K562 (cell line): ENCODE data around the gene VPS33B. TPM values are rescaled to one million over a fixed set of nuclear protein-coding genes. Genes with fewer than 3 reads are reported as not detected.

Experiments
- EHMT2 ChIP-seq: fragments of 450-650 bp; IDR thresholded peaks from 2 replicates; pipeline ENCODE4 v1.6.1; 2018; ENCODE audit warnings: antibody characterized with exemption
- ETS1 ChIP-seq: conservative IDR thresholded peaks from 2 replicates; pipeline ENCODE4 v1.6.1; 2011; ENCODE audit warnings: low read depth, mild to moderate bottlenecking, low read length; ENCODE audit not compliant: control insufficient read depth
- PRDM10 ChIP-seq: fragments of 450-650 bp; IDR thresholded peaks from 2 replicates; pipeline ENCODE4 v1.6.1; 2018; ENCODE audit not compliant: partially characterized antibody
- PRPF4 ChIP-seq: fragments of 200-400 bp; formaldehyde crosslinking; IDR thresholded peaks from one replicate; pipeline ENCODE4 v1.6.1; 2017; ENCODE audit warnings: low read length, low read depth, mild to moderate bottlenecking; ENCODE audit not compliant: insufficient read depth, poor library complexity, severe bottlenecking
- RBM14 ChIP-seq: fragments of 200-400 bp; formaldehyde crosslinking; IDR thresholded peaks from 2 replicates; pipeline ENCODE4 v1.6.1; 2018; ENCODE audit warnings: low read depth, mild to moderate bottlenecking, low read length, moderate library complexity, borderline replicate concordance; ENCODE audit not compliant: insufficient read depth
- TAF15 ChIP-seq: fragments of 200-400 bp; formaldehyde crosslinking; IDR thresholded peaks from 2 replicates; pipeline ENCODE4 v1.6.1; 2017; ENCODE audit warnings: mild to moderate bottlenecking, low read depth, low read length, moderate library complexity
- TCF3 ChIP-seq: sonication (generic); formaldehyde crosslinking; IDR thresholded peaks from 2 replicates; pipeline ENCODE4 v1.4.0; 2020; ENCODE audit warnings: mild to moderate bottlenecking, missing genetic modification reagents
- U2AF2 ChIP-seq: fragments of 200-400 bp; formaldehyde crosslinking; optimal IDR thresholded peaks from 2 replicates; pipeline ENCODE3; 2017; ENCODE audit warnings: low read depth, mild to moderate bottlenecking, low read length
- XRCC5 ChIP-seq: fragments of 200-400 bp; formaldehyde crosslinking; IDR thresholded peaks from 2 replicates; pipeline ENCODE4 v1.6.1; 2017; ENCODE audit warnings: low read depth, mild to moderate bottlenecking, low read length
- ZNF212 ChIP-seq: fragments of 450-650 bp; formaldehyde crosslinking; IDR thresholded peaks from 2 replicates; pipeline ENCODE4 v1.4.0; 2020; ENCODE audit warnings: mild to moderate bottlenecking
- polyA plus RNA-seq, 8 experiments: library from polyadenylated mRNA; depleted of rRNA in 4 of 8; stranded (reverse) in 5 of 8; unstranded in 3 of 8; fragments of >200 nt; fragmentation: Nextera tagmentation in 2 of 8; fragmentation: Illumina TruSeq in 1 of 8; extraction: Ambion mirVana in 2 of 8; extraction: Trizol in 1 of 8; gene quantifications; 2 replicates each; pipeline versions ENCODE4 v1.2.1 to v1.2.3, GENCODE V29; 2011 to 2014; ENCODE audit warnings: inconsistent platforms in 1 of 8, missing spikeins in 1 of 8
- total RNA-seq, 7 experiments: library from RNA; depleted of rRNA in 6 of 7; stranded (reverse); fragments of >200 nt in 6 of 7; fragmentation: Illumina TruSeq in 2 of 7; extraction: Trizol in 2 of 7; gene quantifications; 2 replicates each; pipeline versions ENCODE4 v1.2.1 to v1.2.3, GENCODE V29; 2011 to 2021; ENCODE audit warnings: low replicate concordance in 1 of 7
- TF ChIP-seq, protein P1 (sequence below): fragments of 250-450 bp; sonication (Bioruptor Pico); IDR thresholded peaks from 2 replicates; pipeline ENCODE4 v1.5.0; 2022; ENCODE audit warnings: mild to moderate bottlenecking
- TF ChIP-seq, protein P2 (sequence below): fragments of 250-450 bp; sonication (Bioruptor Pico); IDR thresholded peaks from 2 replicates; pipeline ENCODE4 v1.8.0; 2021; ENCODE audit warnings: moderate library complexity, mild to moderate bottlenecking, inconsistent platforms

VPS33B gene
- total and polyA plus RNA-seq, 9 of the 15 experiments (the other 6 are each of a cell fraction or from before 2014, with no cell fraction given) = 9.4 to 25.5 (median 14.8) TPM

DNA sequence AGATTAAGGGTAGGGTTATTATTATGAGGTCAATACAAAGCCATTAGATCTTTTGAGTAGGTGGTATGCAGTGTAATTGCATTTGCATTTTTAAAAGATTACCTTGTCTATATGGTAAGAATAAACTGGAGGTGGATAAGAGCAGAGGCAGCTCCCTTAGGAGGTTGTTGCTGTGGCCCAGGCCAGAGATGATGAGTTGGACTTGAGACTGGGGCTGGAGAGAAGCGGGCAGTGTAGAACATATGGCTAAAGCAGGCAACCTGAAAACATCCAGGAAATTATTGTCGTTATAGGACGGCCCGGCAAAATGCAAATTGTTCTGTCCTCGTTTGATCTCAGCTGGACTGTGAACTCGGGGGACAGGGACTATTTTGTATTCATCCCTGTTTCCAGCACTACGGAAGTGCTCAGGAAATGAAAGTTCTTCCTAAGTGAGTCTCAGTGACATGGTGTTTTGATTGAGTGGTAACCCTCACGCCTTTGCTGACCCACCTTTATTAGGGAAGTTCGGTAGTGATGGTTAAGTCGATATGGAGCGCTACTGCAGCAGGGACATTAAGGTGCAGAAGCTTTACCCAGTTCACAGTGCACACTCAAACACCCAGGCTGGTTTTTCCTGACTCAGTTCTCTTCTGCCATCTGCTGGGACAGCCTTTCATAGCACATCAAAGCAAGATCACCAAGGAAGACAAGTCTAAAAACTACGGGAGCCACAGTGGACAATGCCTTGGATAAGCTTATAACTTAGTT, 27.2 kb upstream of the VPS33B start (continued):
- no peak for TF ChIP-seq PRDM10
- no peak for TF ChIP-seq RBM14
- 0 out of 2 replicates have a peak, but pooled peaks have one; percentile 12 for TF ChIP-seq TCF3 (CRISPR knock-in tag)
- TF ChIP-seq, protein P1, sequence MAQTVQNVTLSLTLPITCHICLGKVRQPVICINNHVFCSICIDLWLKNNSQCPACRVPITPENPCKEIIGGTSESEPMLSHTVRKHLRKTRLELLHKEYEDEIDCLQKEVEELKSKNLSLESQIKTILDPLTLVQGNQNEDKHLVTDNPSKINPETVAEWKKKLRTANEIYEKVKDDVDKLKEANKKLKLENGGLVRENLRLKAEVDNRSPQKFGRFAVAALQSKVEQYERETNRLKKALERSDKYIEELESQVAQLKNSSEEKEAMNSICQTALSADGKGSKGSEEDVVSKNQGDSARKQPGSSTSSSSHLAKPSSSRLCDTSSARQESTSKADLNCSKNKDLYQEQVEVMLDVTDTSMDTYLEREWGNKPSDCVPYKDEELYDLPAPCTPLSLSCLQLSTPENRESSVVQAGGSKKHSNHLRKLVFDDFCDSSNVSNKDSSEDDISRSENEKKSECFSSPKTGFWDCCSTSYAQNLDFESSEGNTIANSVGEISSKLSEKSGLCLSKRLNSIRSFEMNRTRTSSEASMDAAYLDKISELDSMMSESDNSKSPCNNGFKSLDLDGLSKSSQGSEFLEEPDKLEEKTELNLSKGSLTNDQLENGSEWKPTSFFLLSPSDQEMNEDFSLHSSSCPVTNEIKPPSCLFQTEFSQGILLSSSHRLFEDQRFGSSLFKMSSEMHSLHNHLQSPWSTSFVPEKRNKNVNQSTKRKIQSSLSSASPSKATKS (CRISPR knock-in tag) = no peak
- TF ChIP-seq XRCC5 = peak; percentile 53; the same call in 1 of the 2 replicates
- no peak for TF ChIP-seq U2AF2
- TF ChIP-seq EHMT2 = no peak
- TF ChIP-seq TAF15 = no peak
- no peak for TF ChIP-seq ZNF212 (CRISPR knock-in tag)
- TF ChIP-seq PRPF4 = no peak
- TF ChIP-seq, protein P2, sequence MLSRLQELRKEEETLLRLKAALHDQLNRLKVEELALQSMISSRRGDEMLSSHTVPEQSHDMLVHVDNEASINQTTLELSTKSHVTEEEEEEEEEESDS (CRISPR knock-in tag) = no peak
- TF ChIP-seq ETS1 = no peak
